ENCODE results near the gene HLCS. TPM values are rescaled to one million over a fixed set of nuclear protein-coding genes. Genes with fewer than 3 reads are reported as not detected.

Gene HLCS
- total and polyA plus RNA-seq, 2 of the 8 experiments (the other 6 are each of a cell fraction or from before 2014, with no cell fraction given), result 4.7 to 12.2 TPM

DNA sequence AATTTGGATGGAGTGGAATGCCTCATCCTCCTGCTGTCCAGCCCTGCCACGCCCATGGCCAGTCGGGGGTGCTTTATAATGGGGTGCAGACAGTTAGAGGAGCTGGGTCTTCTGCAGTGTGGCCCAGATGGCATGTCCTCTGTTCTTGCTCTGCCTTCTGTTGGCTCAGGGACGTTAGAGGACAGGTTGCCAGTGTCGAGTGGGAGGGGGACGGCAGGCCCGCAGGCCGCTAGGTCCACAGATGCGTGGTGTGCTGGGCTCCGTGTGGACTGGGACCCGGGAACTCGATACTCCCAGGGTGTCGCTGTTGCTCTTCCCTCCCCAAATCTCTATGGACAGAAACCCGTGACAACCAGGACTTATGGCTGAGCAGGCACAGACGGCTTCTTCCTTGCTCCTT is 234.3 kb downstream of the HLCS start:
- Histone ChIP-seq H2BK20ac (ENCODE audit: low read length) (no peak overlapping the region), H2BK5ac (ENCODE audit: low read depth, low read length) (no peak overlapping the region), H3K4me3 (ENCODE audit: extremely low read depth in 1 of 4, insufficient read depth in 2 of 4, low read depth in 3 of 4, low read length in 4 of 4) (no peak overlapping the region), H3K23ac (ENCODE audit: insufficient read length) (no peak overlapping the region), H3K9me3 (ENCODE audit: insufficient read depth in 2 of 2, low read depth in 1 of 2, low read length in 1 of 2) (no peaks in the 10 kb centered on the region), H3K79me2 (ENCODE audit: control insufficient read depth in 1 of 2, insufficient read depth in 2 of 2, low read length in 2 of 2) (no peaks in the 10 kb centered on the region), H2BK12ac (ENCODE audit: low read depth, low read length) (no peak overlapping the region), H3K27me3 (replicated peaks in 1 of 4; ENCODE audit: control insufficient read depth in 3 of 4, extremely low read depth in 1 of 4, insufficient read depth in 3 of 4, low read length in 3 of 4) (no peaks in the 10 kb centered on the region), H2BK120ac (replicated peaks; ENCODE audit: low read depth, low read length) (no peak overlapping the region), H3K9ac (replicated peaks in 1 of 4; ENCODE audit: extremely low read depth in 1 of 4, low read depth in 3 of 4, low read length in 3 of 4) (no peak overlapping the region), H3K14ac (ENCODE audit: insufficient read length) (no peak overlapping the region), H4K8ac (ENCODE audit: extremely low read depth, insufficient read depth, low read length) (no peak overlapping the region), H3K27ac (ENCODE audit: low read depth, low read length) (no peak overlapping the region), H3K4me2 (ENCODE audit: insufficient read depth in 1 of 2, low read depth in 2 of 2, low read length in 2 of 2) (no peak overlapping the region), H4K20me1 (replicated peaks in 1 of 2; ENCODE audit: control insufficient read depth in 1 of 2, insufficient read depth in 2 of 2, low read length in 2 of 2) (no peaks in the 10 kb centered on the region), H2BK15ac (ENCODE audit: low read length) (no peak overlapping the region), H3K4ac (replicated peaks; ENCODE audit: insufficient read length, low read depth, low read length) (no peak overlapping the region), H3K56ac (replicated peaks; ENCODE audit: insufficient read length, low read depth, low read length) (no peak overlapping the region), H4K5ac (ENCODE audit: insufficient read length, low read depth, low read length) (no peak overlapping the region), H4K91ac (replicated peaks; ENCODE audit: insufficient read length, low read length) (no peak overlapping the region), H2AK5ac (ENCODE audit: low read depth, low read length) (no peak overlapping the region), H3K36me3 (ENCODE audit: control insufficient read depth in 2 of 4, insufficient read depth in 4 of 4, low read length in 3 of 4) (no peaks in the 10 kb centered on the region), H2AFZ (ENCODE audit: low read length) (no peak overlapping the region), H3K23me2 (ENCODE audit: low read depth, low read length) (no peaks in the 10 kb centered on the region), H3K4me1 (replicated peaks in 1 of 4; ENCODE audit: control insufficient read depth in 3 of 4, insufficient read depth in 4 of 4, low read length in 3 of 4) (no peaks in the 10 kb centered on the region; a peak in 2 of 7 replicates), H3K79me1 (ENCODE audit: low read depth, low read length) (no peaks in the 10 kb centered on the region), H3K18ac (ENCODE audit: extremely low read depth, low read length) (no peak overlapping the region)
- WGBS, 2 experiments (ENCODE audit: extremely low coverage in 1 of 2, insufficient coverage in 1 of 2, insufficient read length in 1 of 2, insufficient replicate concordance in 2 of 2, low coverage in 1 of 2, low lambda C conversion rate in 2 of 2, missing lambda C conversion rate in 1 of 2), result 92% methylated on average over 14 of the region's 14 CpGs; no CpG with 5 or more reads in 1 of the 2 experiments
- ChIA-PET POLR2A (ENCODE audit: partially characterized antibody) (no interaction called here), CTCF (ENCODE audit: partially characterized antibody) (interaction anchor here (1.1 to 2.3 kb wide), 3 partner anchors 11 to 122 kb away, joined by 3 to 6 read pairs (median 4); no protein-coding TSS in a partner anchor)
- no peak for DNase-seq (ENCODE audit: low read depth in 1 of 2, low spot score in 2 of 2)
- FAIRE-seq, result no peak
- TF ChIP-seq NANOG (IDR thresholded peaks at IDR 0.05; ENCODE audit: insufficient read depth, low read depth, low read length, poor library complexity, severe bottlenecking), result no peak
- TF ChIP-seq SP4 (IDR thresholded peaks at IDR 0.05; ENCODE audit: low read length), result no peak
- TF ChIP-seq CBX8 (IDR thresholded peaks at IDR 0.05; ENCODE audit: borderline replicate concordance, low read depth, low read length), result no peak
- TF ChIP-seq, protein P1, sequence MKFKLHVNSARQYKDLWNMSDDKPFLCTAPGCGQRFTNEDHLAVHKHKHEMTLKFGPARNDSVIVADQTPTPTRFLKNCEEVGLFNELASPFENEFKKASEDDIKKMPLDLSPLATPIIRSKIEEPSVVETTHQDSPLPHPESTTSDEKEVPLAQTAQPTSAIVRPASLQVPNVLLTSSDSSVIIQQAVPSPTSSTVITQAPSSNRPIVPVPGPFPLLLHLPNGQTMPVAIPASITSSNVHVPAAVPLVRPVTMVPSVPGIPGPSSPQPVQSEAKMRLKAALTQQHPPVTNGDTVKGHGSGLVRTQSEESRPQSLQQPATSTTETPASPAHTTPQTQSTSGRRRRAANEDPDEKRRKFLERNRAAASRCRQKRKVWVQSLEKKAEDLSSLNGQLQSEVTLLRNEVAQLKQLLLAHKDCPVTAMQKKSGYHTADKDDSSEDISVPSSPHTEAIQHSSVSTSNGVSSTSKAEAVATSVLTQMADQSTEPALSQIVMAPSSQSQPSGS (IDR thresholded peaks at IDR 0.05; ENCODE audit: low read length), result no peak
- no peak for TF ChIP-seq JUND (IDR thresholded peaks at IDR 0.05; ENCODE audit: low read length)
- no peak for TF ChIP-seq CBX5 (IDR thresholded peaks at IDR 0.05; ENCODE audit: low read depth, low read length)
- TF ChIP-seq SUZ12 (IDR thresholded peaks at IDR 0.05; ENCODE audit: low read length), result no peak
- TF ChIP-seq YY1 (IDR thresholded peaks at IDR 0.05; ENCODE audit: low read depth, low read length), result no peak
- TF ChIP-seq ZNF274 (IDR thresholded peaks at IDR 0.05; ENCODE audit: borderline replicate concordance, extremely low read depth, low read length), result no peak
- TF ChIP-seq JUN (IDR thresholded peaks at IDR 0.05; ENCODE audit: low read depth, low read length), result no peak
- TF ChIP-seq KDM5A (IDR thresholded peaks at IDR 0.05; ENCODE audit: low read length), result no peak
- no peak for TF ChIP-seq GTF2F1 (IDR thresholded peaks at IDR 0.05; ENCODE audit: borderline replicate concordance, low read depth, low read length)
- no peak for TF ChIP-seq KDM1A (IDR thresholded peaks at IDR 0.05; ENCODE audit: borderline replicate concordance, low read length)
- TF ChIP-seq POLR2A (IDR thresholded peaks at IDR 0.05; ENCODE audit: control extremely low read depth in 1 of 2, low read depth in 2 of 2, low read length in 2 of 2), result no peak

Measured in H1 (cell line).